ENCODE measurements around the gene AFF3.

GRCh38 chr2:99653433-99653832, 489.0 kb downstream of the AFF3 start:
- TF ChIP-seq SNRNP70 (IDR thresholded peaks at IDR 0.05; ENCODE audit: low read depth, low read length) (no peak), CBFB (CRISPR knock-in tag; IDR thresholded peaks at IDR 0.05) (no peak)

Measured in HepG2 (cell line).